Activated CD4-positive, alpha-beta T cell treated with anti-CD3 and anti-CD28 coated beads, Interleukin-2, amount 10 ng/mL, durations not matched to agents 24 days and 14 days (primary cell): ENCODE measurements around the gene KLK11. TPM values are rescaled to one million over a fixed set of nuclear protein-coding genes. Genes with fewer than 3 reads are reported as not detected.

Experiments
- DNase-seq: peaks from one replicate; pipeline ENCODE4 v3.0.0; 2022
- H3K27ac Mint-ChIP-seq: one replicate; pipeline ENCODE4 v1.8.0; 2022; ENCODE audit warnings: mild to moderate bottlenecking, mixed read lengths
- H3K27me3 Mint-ChIP-seq: one replicate; pipeline ENCODE4 v1.8.0; 2022; ENCODE audit warnings: mixed read lengths
- H3K36me3 Mint-ChIP-seq: one replicate; pipeline ENCODE4 v1.8.0; 2022; ENCODE audit warnings: low read depth, mild to moderate bottlenecking, mixed read lengths
- H3K4me1 Mint-ChIP-seq: one replicate; pipeline ENCODE4 v1.8.0; 2021; ENCODE audit warnings: mixed read lengths
- H3K4me3 Mint-ChIP-seq: one replicate; pipeline ENCODE4 v1.8.0; 2022; ENCODE audit warnings: mild to moderate bottlenecking, moderate library complexity, mixed read lengths
- H3K9me3 Mint-ChIP-seq: one replicate; pipeline ENCODE4 v1.8.0; 2021; ENCODE audit warnings: mixed read lengths
- intact Hi-C: fragments of 100-400 bp; cut with micrococcal nuclease; formaldehyde crosslinking; loops from one replicate; pipeline ENCODE4 v1.15.1; 2023
- total RNA-seq: library from RNA; stranded (reverse); gene quantifications from 2 replicates; pipeline ENCODE4 v1.2.3, GENCODE V29; 2022

KLK11 gene
- total RNA-seq, 1 donor from 2014 or later = not detected

DNA sequence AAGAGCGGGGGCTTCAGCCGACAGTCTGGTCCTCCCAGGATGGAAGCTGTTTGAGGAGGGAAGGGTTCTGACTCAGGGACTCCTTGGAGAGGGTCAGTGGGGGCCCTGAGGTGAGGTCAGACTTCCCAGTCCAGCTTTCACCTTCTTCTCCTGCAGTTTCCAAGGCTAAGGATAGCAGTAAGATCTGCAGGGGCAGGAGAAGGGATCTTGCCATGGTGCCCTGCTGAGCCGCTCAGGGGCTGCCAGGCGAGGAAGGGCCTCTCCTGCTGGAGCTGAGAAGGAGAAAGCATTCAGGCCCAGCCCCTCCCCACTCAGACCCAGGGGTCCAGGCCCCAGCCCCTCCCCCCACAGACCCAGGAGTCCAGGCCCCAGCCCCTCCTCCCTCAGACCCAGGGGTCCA, 44.2 kb downstream of the KLK11 start:
- no peaks in the 10 kb centered on the region for H3K4me1 Mint-ChIP-seq
- no peaks in the 10 kb centered on the region for H3K9me3 Mint-ChIP-seq
- no peak overlapping the region for H3K27ac Mint-ChIP-seq
- intact Hi-C loops = no loop called here
- no peaks in the 10 kb centered on the region for H3K36me3 Mint-ChIP-seq
- H3K4me3 Mint-ChIP-seq = no peak overlapping the region
- DNase-seq = no peak
- H3K27me3 Mint-ChIP-seq = peaks cover 20% of the 10 kb centered on the region

DNA sequence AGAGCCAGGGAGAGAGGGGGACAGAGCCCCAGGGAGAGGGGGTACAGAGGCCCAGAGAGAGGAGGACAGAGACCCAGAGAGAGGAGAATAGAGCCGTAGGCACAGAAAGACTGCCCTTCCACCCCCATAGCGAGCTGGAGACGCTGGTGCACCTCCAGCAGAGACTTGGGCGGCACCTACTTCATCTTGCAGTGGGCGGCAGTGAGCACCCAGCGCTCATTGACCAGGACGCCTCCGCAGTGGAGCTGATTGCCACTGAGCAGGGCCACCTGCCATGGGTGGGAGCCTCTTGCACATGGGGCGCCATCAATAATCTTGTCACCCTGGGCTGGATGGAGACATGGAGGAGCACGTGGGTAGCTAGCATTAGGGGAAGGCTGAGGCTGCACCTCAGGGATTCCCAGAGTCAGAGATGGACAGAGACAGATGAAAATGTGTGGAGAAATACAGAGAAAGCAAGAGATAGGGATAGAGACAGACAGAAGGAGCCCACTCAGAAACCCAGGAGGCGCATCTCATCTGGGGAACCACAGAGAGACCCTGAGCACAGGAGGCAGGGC, 44.7 kb downstream of the KLK11 start:
- H3K4me3 Mint-ChIP-seq = no peak overlapping the region
- no peaks in the 10 kb centered on the region for H3K36me3 Mint-ChIP-seq
- intact Hi-C loops = no loop called here
- H3K27me3 Mint-ChIP-seq = peaks cover 20% of the 10 kb centered on the region
- no peaks in the 10 kb centered on the region for H3K9me3 Mint-ChIP-seq
- H3K4me1 Mint-ChIP-seq = no peaks in the 10 kb centered on the region
- H3K27ac Mint-ChIP-seq = no peak overlapping the region
- DNase-seq = no peak

DNA sequence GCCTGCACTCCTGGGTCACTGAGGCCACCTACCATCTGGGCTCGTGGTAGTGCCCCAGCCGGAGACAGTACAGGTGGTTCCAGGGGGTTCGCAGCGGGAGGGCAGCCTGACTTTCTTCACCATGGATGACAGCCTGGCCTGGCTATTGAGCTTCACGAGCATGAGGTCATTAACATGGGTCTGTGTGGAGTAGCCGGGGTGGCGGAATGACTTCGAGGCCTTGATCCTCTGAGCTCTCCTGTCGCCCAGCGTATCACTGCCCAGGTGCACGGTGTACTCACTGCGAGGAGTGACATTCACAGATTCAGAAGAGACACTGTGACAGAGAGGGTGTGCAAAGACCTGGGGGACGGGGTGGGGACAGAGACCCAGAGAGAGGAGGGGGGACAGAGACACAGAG, 46.2 kb downstream of the KLK11 start:
- H3K36me3 Mint-ChIP-seq = no peaks in the 10 kb centered on the region
- peaks cover 17% of the 10 kb centered on the region for H3K27me3 Mint-ChIP-seq
- intact Hi-C loops = no loop called here
- H3K4me3 Mint-ChIP-seq = no peak overlapping the region
- DNase-seq = no peak
- no peak overlapping the region for H3K27ac Mint-ChIP-seq
- H3K9me3 Mint-ChIP-seq = no peaks in the 10 kb centered on the region
- H3K4me1 Mint-ChIP-seq = no peaks in the 10 kb centered on the region

DNA sequence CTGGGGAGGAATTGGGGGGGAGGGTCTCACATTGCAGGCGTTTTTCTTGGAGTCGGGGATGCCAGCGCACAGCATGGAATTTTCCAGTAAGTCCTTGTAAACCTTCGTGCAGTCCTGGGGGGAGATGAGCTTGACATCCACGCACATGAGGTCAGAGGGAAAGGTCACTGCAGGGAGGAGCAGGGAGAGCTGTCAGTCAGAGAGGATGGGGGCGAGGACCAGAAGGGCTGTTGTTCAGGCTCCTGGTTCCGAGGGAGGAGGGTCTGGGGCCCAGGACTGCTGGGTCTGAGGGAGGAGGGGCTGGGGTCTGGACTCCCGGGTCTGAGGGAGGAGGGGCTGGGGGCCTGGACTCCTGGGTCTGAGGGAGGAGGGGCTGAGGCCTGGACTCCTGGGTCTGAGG, 46.7 kb downstream of the KLK11 start:
- Mint-ChIP-seq H3K27me3 (peaks cover 14% of the 10 kb centered on the region), H3K36me3 (no peaks in the 10 kb centered on the region), H3K27ac (no peak overlapping the region), H3K4me1 (no peaks in the 10 kb centered on the region), H3K4me3 (no peak overlapping the region), H3K9me3 (no peaks in the 10 kb centered on the region)
- intact Hi-C loops = no loop called here
- no peak for DNase-seq

- no peak for DNase-seq
- Mint-ChIP-seq H3K4me1 (no peaks in the 10 kb centered on the region), H3K36me3 (no peaks in the 10 kb centered on the region), H3K9me3 (no peaks in the 10 kb centered on the region), H3K27ac (no peak overlapping the region), H3K27me3 (peaks cover 12% of the 10 kb centered on the region), H3K4me3 (no peak overlapping the region)
- intact Hi-C loops = no loop called here
Measured at GRCh38 chr19:50978772-50979390, 47.5 kb downstream of the KLK11 start.

DNA sequence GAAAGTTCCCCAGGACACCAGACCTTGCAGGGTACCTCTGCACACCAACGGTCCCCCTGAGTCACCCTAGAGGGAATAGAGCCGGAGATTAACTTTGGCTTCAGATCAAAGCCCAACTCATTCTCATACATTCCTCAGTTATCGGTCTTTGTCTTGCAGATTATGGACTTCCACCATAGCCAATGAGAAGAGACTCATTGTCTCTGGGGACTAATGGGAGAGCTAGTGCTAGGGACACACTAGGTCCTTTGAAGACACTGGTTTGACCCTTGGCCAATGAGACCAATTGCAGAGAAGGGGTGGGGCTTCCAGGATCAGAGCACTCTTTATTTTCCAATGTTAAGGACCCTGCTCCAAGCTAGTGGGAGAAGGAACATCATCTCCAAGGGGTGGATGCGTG, 48.8 kb downstream of the KLK11 start:
- Mint-ChIP-seq H3K4me1 (no peaks in the 10 kb centered on the region), H3K4me3 (no peak overlapping the region), H3K27me3 (peaks cover 11% of the 10 kb centered on the region), H3K36me3 (no peaks in the 10 kb centered on the region), H3K9me3 (no peaks in the 10 kb centered on the region), H3K27ac (no peak overlapping the region)
- no peak for DNase-seq
- intact Hi-C loops = no loop called here

GRCh38 chr19:50975766-50976165, 50.6 kb downstream of the KLK11 start:
- intact Hi-C loops = no loop called here
- H3K4me1 Mint-ChIP-seq = no peaks in the 10 kb centered on the region
- H3K27ac Mint-ChIP-seq = no peak overlapping the region
- no peak for DNase-seq
- H3K4me3 Mint-ChIP-seq = no peak overlapping the region
- H3K36me3 Mint-ChIP-seq = no peaks in the 10 kb centered on the region
- no peaks in the 10 kb centered on the region for H3K9me3 Mint-ChIP-seq
- peaks cover 7% of the 10 kb centered on the region for H3K27me3 Mint-ChIP-seq

GRCh38 chr19:50974702-50975556, 51.5 kb downstream of the KLK11 start:
- Mint-ChIP-seq H3K36me3 (no peaks in the 10 kb centered on the region), H3K27me3 (peaks cover 7% of the 10 kb centered on the region), H3K4me3 (no peak overlapping the region)

DNA sequence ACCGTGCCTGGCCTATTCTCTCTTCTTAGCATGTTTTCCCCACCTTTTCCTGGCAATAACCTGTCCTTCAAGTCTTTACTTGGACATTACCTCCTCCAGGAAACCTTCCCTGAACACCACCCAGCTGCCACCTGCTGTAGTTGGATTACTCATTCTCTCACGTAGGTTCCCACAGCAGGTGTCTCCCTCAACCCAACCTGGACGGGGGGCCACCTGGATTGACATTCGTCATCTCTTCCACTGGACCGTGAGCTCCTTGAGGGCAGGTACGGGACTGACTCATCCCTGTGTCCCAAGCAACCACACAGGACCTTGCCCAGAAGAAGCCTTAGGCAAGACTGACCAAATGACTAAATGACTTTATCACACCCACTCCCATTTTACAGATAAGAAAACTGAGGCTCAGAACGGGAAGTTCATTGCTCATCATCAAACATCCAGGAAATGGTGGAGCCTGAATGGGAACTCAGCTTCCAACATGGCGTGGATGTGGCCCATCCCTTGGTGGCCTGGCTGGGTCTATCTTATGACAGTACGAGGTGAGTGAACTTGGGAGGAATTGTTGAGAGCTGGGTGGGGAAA, 53.5 kb downstream of the KLK11 start:
- H3K4me1 Mint-ChIP-seq = no peaks in the 10 kb centered on the region
- peaks cover 7% of the 10 kb centered on the region for H3K27me3 Mint-ChIP-seq
- intact Hi-C loops = no loop called here
- no peak for DNase-seq
- no peak overlapping the region for H3K27ac Mint-ChIP-seq
- no peaks in the 10 kb centered on the region for H3K36me3 Mint-ChIP-seq
- no peaks in the 10 kb centered on the region for H3K9me3 Mint-ChIP-seq
- H3K4me3 Mint-ChIP-seq = no peak overlapping the region

More at GRCh38 chr19:50974702-50975556, 51.5 kb downstream of the KLK11 start:
- DNase-seq = no peak
- Mint-ChIP-seq H3K27ac (no peak overlapping the region), H3K4me1 (no peaks in the 10 kb centered on the region), H3K9me3 (no peaks in the 10 kb centered on the region)
- intact Hi-C loops = no loop called here

Other genes with a start within 250 kb of the KLK11 start
- not detected in 2 replicates for gene ACP4, start 236.2 kb downstream of the KLK11 start, total RNA-seq
- gene KLK1, start 202.8 kb downstream of the KLK11 start, total RNA-seq = 3.0 TPM in 2 replicates
- not detected in 2 replicates for gene KLK15, start 193.0 kb downstream of the KLK11 start, total RNA-seq
- gene KLK3, start 171.7 kb downstream of the KLK11 start, total RNA-seq = not detected in 2 replicates
- 0.33 and 0.75 TPM in 2 replicates for gene KLK2, start 153.2 kb downstream of the KLK11 start, total RNA-seq
- not detected in 2 replicates for gene KLK4, start 115.2 kb downstream of the KLK11 start, total RNA-seq
- gene KLK5, start 73.6 kb downstream of the KLK11 start, total RNA-seq = not detected in 2 replicates
- not detected in 2 replicates for gene KLK6, start 57.0 kb downstream of the KLK11 start, total RNA-seq
- not detected in 2 replicates for gene KLK7, start 42.7 kb downstream of the KLK11 start, total RNA-seq
- gene KLK8, start 25.0 kb downstream of the KLK11 start, total RNA-seq = not detected in 2 replicates
- not detected in 2 replicates for gene KLK10, start 6.9 kb downstream of the KLK11 start, total RNA-seq
- not detected in 2 replicates for gene KLK12, start 8.4 kb upstream of the KLK11 start, total RNA-seq
- not detected in 2 replicates for gene KLK13, start 38.5 kb upstream of the KLK11 start, total RNA-seq
- 0.91 and 1.1 TPM in 2 replicates for gene KLK14, start 56.3 kb upstream of the KLK11 start, total RNA-seq
- 12.8 and 13.4 TPM in 2 replicates for gene CTU1, start 81.8 kb upstream of the KLK11 start, total RNA-seq
- 0.33 and 0.52 TPM in 2 replicates for gene SIGLEC9, start 98.3 kb upstream of the KLK11 start, total RNA-seq
- not detected in 2 replicates for gene SIGLEC7, start 115.7 kb upstream of the KLK11 start, total RNA-seq
- gene CD33, start 198.5 kb upstream of the KLK11 start, total RNA-seq = 6.5 and 8.7 TPM in 2 replicates
- gene SIGLECL1, start 224.5 kb upstream of the KLK11 start, total RNA-seq = not detected in 2 replicates